GM19397 (cell line): ENCODE data around the gene ZNF610.
A peak's percentile ranks its signal among the peaks of the same experiment; 100 is the strongest.
"Not testable (repeated sequence)": the region's sequence is repeated elsewhere in the genome, so short reads cannot be mapped to it uniquely, and the experiment has no call there.

Experiments
- ATAC-seq: cut with Tn5 transposase; IDR thresholded peaks from one replicate; pipeline ENCODE4 v1.9.1; 2021; ENCODE audit warnings: mild to moderate bottlenecking, moderate library complexity; ENCODE audit not compliant: unreplicated experiment

ZNF610 gene

DNA sequence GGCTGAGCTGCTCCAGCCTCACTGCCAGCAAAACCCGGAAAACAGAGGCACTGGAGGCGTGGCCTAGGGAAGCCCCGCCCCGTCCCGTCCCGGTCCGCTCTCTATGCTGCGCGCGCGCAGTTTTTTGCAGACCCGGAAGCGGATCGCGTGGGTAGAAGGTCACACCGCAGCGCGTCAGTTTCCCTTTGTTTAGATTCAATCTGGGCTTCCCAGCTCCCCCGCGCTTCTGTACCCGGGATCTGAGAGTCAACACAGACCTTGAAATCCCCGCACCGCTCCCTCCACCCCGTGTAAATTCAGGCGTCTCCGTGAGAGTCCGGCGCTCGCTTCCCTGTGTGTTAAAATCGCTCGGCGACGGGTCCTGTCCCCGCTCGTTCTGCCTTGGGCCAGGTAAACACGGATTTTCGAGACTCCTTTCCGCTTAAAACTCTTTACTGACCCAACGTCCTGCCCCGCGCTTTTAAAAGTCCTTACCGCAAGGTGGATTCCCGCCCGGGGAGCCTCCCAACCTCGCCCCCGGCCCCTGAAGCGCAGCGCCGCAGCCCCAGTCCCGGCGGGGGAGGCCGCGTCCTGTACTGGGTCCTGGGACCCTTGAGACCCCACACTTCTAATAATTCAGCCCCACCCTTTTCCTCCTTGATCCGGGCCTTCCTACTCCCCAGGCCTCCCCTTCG lies at the start of gene ZNF610:
TSS of gene ZNF610 (plus strand) at position 127 of the 674 bp plus-strand sequence. CDS start 12,930 bp downstream, outside the sequence.
- ATAC-seq, result no peak

DNA sequence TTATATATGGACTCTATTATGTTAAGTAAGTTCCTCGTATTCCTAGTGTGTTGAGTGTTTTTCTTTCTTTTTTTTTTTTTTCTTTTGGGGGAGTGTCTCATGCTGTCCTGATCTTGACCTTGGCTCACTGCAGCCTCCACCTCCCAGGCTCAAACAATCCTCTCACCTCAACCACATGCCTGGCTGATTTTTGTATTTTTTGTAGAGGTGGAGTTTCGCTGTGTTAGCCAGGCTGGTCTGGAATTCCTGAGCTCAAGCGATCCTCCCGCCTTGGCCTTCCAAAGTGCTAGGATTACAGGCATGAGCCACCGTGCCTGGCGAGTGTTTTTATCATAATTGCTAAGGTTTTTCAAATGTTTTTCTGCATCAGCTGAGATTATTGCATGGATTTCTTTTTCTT lies 49.8 kb upstream of the ZNF610 start:
- no peak for ATAC-seq

DNA sequence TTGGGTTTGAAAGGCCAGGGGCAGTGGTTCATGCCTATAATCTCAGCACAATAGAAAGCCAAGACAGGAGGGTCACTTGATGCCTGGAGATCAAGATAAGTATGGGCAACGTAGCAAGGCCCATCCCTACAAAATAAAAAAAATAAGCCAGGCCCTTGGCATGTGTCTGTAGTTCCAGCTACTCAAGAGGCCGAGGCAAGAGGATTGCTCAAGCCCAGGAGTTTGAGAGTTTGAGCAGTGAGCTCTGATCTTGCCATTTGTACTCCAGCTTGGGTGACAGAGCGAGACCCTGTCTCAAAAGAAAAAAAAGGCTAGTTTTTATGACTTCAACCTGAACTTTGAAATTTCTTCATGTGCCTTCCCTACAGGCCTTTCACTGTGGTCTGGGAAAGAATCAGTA lies 44.3 kb upstream of the ZNF610 start:
- ATAC-seq, result no peak

DNA sequence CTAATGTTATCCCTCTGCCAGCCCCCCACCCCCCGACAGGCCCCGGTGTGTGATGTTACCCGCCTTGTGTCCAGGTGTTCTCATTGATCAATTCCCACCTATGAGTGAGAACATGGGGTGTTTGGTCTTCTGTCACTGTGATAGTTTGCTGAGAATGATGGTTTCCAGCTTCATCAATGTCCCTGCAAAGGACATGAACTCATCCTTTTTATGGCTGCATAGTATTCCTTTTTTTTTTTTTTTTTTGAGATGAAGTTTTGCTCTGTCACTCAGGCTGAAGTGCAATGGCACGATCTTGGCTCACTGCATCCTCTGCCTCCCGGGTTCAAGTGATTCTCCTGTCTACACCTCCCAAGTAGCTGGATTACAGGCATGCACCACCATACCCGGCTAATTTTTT lies 43.1 kb upstream of the ZNF610 start:
- ATAC-seq, result not testable (repeated sequence)

DNA sequence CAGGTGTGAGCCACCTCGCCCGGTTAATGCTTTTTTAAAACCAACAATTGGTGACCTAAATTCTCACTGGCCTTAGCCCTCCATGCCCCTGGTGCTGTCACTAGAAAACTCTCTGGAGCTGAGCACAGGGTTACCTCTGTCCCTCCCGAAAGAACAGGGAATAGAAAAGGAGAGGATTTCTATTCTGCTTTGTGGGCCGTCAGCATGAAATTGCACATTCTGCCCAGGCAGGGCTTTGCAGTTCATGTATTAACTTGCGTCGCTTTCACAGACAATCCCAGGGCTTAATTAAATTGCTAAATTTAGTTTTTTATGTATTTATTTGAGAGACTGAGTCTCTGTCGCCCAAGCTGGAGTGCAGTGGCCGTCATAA lies 39.7 kb upstream of the ZNF610 start:
- ATAC-seq, result no peak

DNA sequence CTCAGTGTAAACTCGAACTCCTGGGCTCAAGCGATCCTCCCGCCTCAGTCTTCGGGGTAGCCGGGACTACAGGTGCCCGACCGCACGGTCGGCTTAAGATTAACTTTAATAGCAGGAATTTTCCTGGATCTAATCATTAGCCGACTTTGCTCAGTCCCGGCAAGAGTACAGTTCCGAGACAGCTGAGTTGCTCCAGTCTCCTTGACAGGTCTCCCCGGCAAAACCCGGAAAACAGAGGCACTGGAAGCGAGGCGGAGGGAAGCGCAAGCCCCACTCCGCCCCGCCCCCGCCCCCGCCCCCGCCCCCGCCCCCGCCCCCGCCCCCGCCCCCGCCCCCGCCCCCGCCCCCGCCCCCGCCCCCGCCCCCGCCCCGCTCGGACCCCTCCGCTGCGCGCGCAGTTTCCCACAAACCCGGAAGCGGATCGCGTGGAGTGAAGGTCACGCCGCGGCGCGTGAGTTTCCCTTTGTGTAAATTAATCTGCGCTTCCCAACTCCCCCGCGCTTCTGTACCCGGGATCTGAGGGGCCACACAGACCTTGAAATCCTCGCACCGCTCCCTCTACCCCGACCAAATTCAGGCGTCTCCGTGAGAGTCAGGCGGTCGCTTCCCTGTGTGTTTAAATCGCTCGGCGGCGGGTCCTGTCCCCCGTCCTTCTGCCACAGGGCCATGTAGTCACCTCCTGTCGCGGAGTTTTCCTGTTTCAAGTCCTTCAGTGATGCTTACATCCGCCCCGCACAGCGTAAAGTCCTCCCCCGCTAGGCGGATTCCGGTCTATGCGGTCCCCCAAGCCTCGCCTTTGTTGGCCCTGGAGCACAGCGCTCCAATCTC lies 39.1 kb upstream of the ZNF610 start, which contains the start of gene ZNF480:
TSS of gene ZNF480 (plus strand) at position 397 of the 828 bp plus-strand sequence. CDS start 3,244 bp downstream, outside the sequence.
- ATAC-seq, result peak; percentile 56

DNA sequence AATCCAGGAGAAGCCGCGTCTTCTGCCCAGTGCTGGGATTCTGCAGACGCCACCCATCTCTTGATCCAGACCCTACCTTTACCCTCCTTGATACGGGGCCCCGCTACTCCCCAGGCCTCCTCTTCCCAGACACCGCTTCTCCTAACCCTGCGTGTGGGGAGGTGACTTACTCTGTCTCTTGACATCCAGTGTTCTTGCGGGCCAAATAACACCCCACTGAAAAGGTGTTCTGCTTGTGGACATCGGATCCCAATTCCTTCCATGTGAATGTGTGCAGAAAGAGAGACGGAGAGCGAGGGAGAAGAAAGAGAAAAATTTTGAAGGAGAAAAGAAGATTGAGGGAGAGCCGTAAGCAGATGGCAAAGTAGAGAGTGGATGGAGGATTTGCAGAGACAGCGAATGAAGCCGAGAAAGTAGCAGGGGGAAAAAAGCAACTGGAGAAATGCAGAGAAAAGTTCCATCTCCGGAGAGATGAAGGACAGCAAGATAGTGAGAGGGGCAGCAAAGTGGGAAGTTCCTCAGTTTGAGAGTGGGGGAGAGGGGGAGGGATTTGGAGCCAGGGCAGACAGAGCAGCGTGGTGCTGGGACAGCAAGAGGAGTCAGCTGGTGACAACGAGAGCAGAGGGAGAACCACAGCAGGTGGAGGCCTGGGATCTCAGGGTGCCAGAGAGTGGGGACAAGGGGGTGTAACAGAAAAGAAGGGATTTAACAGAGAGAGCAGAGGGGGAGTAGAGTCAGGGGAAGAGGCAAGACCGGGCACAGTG lies 38.3 kb upstream of the ZNF610 start:
- ATAC-seq, result peak; percentile 17

DNA sequence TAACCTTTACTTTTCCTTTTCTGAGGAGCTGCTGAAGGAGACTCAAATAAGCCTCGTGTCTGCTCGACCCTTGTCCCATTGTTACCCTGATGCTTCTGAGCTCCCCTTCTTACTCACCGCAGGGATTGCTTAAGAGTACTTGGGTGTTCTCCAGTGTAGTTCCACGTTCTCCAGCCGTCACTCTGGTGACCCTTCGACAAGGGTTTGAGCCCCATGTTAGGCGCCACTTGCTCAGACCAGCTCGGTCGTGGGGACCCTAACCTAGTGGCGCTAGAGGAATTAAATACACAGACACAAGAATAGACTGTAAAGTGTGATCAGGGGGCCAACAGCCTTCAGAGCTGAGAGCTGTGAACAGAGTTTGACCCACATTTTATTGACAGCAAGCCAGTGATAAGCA lies 28.8 kb upstream of the ZNF610 start:
- ATAC-seq, result no peak

DNA sequence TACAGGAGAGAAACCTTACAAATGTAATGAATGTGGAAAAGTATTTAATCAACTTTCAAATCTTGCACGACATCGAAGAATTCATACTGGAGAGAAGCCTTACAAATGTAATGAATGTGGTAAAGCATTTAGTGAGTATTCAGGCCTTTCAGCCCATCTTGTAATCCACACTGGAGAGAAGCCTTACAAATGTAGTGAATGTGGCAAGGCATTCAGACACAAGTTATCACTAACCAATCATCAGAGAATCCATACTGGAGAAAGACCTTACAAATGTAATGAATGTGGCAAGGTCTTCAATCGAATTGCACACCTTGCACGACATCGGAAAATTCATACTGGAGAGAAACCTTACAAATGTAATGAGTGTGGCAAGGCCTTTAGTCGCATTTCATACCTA lies 13.6 kb upstream of the ZNF610 start:
- no peak for ATAC-seq

DNA sequence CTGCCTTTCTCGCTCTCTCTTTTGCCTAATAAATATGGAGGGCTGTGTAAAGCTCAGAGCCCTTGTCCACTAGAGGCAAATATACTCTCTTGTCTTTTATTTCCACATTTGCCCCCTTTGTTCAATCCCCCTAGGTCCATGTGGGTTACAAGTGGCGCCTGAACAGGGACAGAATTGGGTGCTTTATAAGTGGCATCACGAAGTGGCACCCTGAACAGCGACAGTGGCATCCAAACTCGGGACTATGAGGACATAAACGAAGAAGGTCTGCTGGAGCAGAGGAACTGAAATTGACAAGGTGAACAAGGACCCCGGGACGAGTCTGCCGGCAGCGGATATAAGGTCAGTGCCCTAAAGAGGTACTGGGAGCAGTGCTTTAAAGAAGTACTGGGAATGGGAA lies 4.3 kb upstream of the ZNF610 start:
- ATAC-seq, result no peak

DNA sequence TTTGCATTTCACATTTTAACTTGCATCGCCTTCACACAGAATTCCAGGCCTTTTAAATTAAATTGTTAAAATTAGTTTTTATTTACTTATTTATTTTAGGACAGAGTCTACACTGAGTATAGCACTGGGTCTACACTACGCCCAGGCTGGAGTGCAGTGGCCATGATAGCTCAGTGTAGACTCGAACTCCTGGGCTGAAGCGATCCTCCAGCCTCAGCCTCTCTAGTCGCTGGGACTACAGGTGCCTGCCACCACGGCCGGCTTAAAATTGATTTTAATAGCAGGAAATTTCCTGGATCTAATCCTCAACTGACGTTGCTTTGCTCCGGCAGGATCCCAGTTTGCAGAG lies 301 bp upstream of the ZNF610 start:
- ATAC-seq, result no peak

DNA sequence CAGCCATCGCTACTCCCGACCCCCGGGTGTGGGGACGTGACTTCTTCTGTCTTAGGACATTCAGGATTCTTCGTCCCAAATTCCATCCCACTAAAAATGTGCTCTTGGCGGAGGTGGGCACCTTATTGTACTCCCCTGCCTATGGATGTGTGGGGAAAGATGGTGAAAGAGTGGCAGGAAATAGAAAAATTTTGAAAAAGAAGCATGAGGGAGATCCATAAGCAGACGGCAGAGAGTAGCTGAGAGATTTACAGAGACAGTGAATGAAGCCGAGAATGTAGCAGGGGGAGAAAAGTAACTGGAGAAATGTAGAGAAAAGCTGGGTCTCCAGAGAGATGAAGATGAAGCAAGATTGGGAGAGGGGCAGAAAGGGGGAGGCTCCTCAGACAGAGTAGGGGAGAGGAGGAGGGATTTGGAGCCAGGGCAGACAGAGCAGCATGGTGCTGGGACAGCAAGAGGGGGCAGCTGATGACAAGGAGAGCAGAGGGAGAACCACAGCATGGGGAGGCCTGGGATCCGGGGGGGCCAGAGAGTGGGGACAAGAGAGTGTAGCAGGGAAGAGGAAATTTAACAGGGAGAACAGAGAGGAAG lies 843 bp downstream of the ZNF610 start:
- ATAC-seq, result no peak

DNA sequence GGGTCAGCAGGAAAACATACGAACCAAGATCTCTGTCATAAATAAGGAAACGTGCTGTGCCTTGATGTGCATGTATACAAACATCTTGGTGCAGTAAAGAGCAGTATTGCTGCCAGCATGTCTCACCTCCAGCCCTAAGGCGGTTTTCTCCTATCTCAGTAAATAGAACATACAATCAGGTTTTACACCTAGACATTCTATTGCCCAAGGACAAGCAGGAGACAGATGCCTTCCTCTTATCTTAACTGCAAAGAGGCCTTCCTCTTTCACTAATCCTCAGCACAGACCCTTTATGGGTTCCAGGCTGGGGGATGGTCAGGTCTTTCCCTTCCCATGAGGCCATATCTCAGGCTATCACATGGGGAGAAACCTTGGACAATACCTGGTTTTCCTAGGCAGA lies 3.0 kb downstream of the ZNF610 start:
- ATAC-seq, result not testable (repeated sequence)

DNA sequence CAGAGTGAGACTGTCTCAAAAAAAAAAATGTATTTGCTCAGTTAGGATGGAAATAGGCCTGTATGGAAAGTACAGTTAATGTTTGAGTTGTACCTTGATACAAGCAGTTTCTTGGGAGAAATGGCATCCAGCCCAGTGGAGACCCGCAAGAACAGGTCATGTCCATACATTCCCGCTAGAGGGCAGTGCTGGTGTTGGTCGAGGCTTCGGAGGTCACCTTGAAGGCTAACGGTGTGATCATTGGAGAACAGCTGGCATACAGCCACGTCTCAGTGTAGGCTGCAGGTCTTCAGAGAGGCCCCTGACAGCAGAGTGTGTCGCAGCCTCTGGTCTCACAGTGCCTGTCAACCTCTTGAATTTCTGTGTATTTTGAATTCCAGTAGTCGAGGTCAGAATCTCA lies 7.5 kb downstream of the ZNF610 start:
- no peak for ATAC-seq

DNA sequence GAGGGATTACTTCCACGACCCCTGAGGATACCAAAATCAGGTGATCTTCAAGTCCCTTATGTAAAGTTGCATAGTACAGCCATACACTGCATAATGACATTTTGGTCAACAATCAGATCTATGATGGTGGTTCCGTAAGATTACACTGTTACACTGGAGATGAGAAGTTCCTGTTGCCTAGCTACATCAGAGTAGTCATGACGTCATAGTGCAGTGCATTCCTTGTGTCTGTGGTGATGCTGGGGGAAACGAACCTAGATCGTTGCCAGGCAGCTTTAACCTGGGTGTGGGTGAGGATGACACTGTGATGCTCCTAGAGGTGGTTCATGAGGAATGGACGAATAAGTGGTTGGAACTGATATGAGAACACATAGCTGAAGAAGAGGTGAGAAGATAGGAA lies 9.1 kb downstream of the ZNF610 start:
- no peak for ATAC-seq

DNA sequence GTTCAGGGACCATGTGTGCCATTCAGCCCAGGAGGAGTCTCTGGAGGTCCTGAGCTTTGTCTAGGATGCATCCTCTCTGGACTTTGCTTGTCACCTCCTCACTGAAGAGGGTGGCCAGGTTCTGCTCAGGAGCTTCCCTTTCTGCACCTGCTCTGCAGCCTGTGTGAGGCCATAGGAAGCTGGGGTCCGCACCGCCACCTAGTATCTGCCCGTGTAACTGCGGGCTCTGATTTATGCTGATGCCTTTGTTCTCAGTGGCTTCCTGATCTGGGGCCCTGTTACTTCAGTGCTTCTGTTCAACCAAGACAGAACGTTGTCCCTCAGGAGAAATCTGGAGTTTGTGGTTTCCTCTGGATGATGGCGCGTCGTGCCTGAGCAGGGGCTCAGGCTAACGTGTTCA lies 15.5 kb downstream of the ZNF610 start:
- ATAC-seq, result no peak

DNA sequence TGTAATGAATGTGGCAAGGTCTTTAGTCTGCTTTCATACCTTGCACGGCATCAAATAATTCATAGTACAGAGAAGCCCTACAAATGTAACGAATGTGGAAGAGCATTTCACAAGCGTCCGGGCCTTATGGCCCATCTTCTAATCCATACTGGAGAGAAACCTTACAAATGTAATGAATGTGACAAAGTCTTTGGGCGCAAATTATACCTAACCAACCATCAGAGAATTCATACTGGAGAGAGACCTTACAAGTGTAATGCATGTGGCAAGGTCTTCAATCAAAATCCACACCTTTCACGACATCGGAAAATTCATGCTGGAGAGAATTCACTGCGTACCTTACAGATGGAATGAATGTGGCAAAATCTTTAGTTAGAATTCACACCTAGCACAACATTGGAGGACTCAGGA lies 30.4 kb downstream of the ZNF610 start:
- ATAC-seq, result no peak

DNA sequence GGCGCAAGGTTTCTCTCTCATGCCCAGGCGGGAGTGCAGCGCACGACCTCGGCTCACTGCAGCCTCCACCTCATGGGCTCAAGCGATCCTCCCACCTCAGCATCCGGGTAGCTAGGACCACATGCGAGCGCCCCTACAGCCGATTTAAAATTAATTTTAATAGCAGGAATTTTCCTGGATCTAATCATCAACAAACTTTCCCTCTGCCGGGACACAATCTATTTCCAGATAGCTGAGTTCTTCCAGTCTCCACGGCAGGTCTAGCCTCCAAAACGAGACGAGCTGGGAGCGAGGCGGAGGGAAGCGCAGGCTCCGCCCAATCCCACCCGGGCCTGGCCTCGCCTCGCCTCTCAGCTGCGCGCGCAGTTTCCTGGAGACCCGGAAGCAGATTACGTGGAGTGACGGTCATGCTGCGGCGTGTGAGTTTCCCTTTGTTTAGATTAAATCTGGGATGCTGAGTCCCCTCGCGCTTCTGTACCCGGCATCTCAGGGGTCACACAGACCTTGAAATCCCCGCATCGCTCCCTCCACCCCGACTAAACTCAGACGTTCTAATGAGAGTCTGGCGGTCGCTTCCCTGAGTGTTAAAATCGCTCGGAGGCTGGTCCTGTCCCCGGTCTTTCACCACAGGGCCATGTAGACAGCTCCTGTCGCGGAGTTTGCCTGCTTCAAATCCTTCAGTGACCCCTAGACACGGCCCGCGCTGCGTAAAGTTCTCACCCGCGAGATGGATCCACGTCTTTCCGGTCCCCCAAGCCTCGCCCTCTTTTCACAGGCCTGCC lies 33.7 kb downstream of the ZNF610 start, which contains the start of gene ZNF880:
TSS of gene ZNF880 (plus strand) at position 365 of the 782 bp plus-strand sequence. CDS start at position 408, 43 bp downstream.
- ATAC-seq, result peak; percentile 96

DNA sequence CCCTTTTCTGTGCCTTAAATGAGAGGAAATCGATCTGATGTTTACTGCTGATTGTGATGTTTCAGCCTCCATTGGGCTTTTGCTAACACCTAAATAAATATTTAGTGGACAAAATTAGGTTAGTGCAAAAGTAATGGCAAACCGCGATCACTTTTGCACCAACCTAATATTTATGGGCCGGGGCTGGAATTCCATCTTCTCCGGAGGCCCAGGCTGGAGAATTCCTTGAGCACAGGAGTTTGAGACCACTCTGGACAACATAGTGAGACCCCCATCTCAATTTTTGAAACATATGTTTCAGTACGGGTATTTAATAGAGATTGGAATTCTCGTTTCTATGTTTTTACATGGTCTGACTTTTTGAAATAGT lies 34.3 kb downstream of the ZNF610 start:
- no peak for ATAC-seq

DNA sequence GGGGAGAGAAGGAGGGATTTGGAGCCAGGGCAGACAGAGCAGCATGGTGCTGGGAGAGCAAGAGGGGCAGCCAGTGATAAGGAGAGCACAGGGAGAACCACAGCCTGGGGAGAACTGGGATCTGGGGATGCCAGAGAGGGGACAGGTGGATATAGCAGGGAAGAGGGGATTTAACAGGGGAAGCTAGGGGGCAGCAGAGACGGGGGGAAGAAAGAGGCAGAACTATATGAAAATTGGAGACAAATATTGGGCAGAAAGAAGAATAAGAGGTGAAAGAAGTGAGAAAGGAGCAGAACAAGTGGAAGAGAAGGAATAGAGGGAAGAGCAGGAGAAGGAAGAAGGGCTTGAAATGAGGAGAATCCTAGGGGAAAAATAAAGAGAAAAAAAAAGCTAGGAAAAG lies 55.1 kb downstream of the ZNF610 start:
- no peak for ATAC-seq
